HG03159 (cell line): ENCODE results near the gene KPTN.

Experiments used
- ATAC-seq: cut with Tn5 transposase; IDR thresholded peaks from one replicate; pipeline ENCODE4 v1.9.1; 2021; ENCODE audit warnings: mild to moderate bottlenecking, moderate library complexity; ENCODE audit not compliant: unreplicated experiment

Gene KPTN

DNA sequence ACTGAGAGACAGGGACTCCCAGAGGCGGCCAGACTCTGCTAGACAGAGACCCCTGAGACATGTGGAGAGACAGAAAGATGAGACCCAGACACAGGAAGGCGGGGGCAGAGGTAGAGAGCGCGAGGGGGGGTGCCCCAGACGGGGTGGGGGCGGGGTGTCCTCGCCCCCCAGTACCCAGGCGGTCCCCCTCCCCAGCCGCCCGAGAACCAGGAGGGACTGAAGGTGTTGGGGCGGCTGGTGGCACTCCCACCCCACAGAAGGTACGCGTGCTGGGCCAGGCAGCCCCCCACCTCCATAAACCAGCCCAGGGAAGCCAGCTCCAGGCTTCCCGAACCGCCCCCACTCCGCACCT is 12.7 kb downstream of the KPTN start:
- ATAC-seq: no peak

DNA sequence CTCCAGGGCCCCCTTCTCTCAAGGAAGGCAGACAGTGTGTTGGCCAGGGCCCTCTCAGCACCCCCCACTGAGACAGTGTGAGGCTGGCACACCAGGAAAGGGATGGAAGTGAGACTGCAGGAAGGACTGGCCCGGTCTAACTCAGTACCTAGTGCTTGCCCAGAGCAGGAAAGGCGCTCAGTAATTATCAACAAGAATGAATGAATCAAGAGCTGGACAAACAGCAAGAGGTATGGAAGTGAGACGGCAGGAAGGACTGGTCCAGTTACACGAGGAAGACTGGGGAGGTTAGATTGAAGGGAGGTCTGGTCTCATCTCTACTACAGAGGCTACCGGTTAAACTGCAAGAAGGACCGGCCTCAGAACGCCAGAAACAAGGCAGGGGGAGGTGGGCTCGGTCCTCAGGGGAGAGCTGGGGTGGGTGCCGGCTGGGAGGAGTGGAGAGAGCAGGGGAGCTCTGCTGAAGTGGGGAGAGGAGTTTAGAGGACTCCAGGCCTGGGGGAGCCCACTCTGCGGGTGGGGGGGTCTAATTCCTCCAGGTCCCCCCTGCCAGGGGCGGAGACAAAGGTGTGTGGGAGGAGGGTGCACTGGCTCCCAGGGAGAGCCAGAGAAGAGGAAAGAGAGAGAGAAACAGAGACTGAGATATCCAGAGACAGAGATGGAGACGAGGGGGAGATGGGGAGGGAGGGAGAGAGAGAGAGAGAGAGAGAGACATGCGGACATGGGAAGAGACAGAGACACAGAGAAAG is 13.4 kb downstream of the KPTN start:
- no peak for ATAC-seq

DNA sequence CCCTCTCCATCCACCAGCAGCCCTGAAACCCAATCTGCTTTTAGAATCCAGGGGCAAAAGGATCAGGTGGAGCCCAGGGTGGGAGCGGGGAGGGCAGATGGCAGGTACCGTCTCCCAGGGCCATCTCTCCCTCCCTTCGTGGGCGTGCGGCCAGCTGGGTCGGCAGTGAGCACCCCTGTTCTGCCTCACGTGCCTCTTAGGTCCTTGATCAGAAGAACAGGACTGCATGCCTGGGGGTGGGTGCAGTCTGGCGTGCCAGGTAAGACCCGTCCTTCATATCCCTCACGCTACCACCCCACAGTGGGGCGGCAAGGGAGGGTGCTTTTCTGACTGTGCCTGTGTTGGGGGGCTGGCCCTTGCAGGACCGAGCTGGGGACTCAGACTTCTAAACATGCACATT is 14.3 kb downstream of the KPTN start:
- ATAC-seq: no peak

DNA sequence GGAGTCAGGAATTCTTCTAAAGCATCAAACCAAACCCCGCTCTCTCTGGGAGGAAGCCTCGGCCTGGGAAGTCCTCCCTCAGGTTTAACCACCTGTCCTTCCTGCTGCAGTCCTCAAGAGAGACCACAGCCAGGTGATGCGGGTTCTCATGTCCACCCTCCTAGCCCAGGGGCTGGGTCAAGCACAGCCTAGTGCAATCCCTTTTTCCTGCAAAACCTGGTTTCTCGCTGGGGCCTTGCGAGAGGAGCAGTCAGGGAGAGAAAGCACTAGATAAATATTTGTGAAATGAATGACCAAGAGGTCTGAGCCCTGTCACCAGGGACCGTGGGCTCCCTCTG is 14.7 kb downstream of the KPTN start:
- ATAC-seq: no peak

DNA sequence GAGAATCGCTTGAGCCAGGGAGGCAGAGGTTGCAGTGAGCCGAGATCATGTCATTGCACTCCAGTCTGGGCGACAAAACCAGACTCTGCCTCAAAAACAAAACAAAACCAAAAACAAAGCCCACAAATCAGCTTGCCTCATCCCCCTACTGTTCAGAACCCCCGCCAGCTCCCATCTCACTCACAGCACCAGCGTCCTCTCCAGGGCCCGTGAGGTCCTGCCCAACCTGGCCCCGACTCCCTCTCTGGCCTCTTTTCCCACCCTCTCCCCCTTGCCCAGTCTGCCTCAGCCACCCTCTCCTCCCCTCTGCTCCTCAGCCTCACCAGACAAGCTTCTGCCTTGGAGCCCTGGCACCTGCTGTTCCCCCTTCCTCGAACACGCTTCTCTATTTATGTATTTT is 16.1 kb downstream of the KPTN start:
- ATAC-seq: no peak

DNA sequence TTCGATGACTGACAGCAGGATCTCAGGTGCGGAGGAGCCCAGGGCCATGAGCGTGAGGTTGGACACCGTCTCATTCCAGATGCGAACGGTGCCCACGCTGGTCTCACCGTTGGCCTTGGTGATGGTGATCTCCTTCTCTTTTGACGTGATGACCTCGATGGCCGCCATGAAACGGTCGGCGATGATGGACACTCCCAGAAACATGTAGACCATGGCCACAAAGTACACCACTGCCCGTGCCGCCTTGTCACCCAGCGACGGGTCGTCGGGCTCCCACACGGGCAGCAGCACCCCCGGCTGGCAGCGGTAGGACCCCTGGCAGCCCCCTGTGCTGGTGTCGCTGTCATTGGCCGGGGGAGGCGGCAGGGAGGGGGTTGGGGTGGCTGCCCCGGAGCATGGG is 18.1 kb downstream of the KPTN start:
- no peak for ATAC-seq

DNA sequence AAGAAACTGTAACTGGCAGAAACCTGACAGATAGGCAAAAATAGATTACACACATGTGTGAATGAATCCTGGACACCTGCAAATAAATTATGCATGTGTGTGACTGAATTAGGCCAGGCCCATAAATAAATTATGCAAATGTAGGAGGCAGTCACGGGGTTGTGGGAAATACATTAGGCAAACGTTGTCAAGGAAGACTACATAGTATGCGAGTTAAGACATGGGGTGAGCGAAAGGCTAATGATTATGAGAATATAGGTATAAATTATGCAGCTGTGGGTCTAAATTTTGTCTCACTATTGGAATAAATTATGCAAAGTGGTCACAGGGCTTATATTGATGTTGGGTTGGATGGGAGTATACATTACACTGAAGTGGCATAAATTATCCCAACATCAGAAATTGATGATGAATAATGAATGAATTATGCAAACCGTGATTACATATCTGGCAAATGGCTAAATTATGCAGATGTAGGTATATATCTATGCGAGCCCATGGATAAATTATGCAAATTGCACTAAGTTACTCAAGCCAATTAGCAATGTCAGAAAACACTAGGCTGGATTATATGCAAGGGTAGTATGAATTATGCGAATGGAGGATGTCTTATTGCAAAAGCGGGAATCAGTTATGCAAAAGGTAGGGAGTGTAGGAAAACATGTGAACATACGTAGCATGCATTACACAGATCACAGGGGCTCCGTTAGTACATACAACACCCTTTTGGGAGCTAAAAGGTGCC is 19.2 kb downstream of the KPTN start:
- ATAC-seq: no peak

DNA sequence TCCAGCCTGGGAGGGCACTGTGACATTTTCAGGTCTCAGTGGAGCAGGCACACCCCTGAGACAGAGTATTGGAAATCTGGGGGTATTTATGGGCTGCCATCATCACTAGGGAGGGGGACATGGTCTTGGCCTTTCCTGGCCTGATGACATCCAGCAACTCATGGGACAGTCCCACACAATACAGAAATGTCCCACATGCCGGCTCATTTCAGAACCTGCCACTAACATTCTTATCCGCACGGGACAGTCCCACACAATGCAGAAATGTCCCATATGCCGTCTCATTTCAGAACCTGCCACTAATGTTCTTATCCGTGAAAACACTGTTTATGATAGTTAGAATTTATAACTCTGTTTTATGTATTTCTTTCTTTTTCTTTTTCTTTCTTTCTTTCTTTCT is 22.1 kb downstream of the KPTN start:
- no peak for ATAC-seq

DNA sequence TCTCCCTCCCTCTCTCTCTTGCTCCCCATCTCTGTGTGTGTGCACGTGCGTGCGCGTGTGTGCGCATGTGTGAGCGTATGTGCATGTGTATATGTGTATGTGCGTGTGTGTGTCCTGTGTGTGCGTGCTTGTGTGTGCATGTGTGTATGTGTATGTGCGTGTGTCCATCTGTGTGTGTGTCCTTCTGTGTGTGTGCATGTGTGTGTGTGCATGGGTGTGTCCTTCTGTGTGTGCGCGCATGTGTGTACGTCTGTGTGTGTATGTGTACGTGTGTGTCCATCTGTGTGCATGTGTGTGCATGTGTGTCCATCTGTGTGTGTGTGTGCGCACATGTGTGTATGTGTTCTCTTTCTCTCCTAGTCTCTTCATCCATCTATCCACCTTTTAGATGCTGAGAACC is 24.5 kb downstream of the KPTN start:
- no peak for ATAC-seq

DNA sequence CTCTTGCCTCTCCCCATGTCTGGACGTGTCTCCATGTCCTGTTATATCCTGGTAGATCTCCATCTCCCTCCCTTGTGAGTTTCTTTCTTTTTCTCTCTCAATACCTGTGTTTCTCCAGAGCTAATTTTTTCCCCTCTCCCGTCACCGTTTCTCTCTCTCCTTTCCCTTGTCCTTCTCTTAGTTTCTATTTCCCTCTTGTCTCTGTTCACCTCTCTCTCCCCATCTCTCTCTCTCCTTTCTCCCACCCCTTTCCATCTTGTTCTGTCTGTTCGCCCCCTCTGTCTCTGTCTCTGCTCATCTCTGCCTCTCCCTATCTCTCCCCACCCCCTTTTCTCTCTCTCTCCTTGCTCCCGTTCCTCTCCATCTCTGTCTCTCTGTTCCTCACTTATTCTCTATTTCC is 25.3 kb downstream of the KPTN start:
- no peak for ATAC-seq

DNA sequence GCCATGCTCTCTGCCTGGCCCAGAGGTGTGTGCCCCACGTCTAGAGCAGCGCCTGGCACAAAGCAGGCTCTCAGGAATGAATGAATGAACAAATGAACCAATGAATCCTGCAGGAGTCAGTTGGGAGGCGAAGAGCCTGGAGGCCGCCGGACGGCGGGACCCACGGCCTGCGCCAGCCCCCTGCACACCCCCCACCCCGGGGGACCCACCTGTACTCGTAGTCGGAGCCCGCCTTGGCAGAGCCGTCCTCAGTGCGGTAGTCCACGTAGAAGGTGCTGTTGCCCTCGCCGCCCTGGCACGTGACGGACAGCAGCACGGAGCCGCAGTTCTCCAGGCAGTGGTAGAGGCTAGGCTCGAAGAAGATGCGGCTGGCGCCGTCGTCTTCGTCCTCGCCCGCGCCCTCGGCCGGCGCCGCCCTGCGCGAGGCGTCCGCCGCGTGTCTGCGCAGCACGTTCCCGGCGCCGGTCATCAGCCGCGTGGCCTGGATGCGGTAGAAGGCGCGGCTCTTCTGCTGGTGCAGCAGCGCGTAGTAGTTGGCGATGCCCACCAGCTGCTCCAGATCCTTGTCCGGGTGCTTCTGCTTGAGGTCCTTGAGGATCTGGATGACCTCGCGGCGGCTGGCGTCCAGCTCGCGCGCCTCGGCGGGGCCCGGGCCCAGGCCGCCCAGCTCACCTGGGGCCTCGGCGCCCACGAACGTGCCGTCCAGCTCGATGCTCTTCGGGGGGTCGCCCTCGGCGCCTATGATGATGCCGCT is 27.1 kb downstream of the KPTN start:
- no peak for ATAC-seq

DNA sequence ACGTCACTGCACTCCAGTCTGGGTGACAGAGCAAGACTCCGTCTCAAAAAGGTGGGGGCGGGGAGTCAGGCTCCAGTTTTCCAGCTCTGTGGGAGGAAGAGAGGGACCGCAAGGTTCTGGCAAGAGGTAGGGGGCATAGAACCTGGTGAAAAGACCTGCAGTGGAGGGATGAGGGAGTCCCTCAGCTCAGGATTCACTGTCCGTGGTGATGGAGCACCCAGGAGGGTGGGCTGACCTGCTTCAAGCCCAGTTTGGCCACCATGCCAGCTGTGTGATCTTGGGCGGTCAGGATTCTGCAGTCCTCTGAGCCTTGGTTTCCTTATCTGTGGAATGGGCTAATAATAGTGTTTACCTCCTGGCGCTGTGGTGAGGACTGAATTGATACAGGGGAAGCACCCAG is 33.5 kb downstream of the KPTN start:
- no peak for ATAC-seq

DNA sequence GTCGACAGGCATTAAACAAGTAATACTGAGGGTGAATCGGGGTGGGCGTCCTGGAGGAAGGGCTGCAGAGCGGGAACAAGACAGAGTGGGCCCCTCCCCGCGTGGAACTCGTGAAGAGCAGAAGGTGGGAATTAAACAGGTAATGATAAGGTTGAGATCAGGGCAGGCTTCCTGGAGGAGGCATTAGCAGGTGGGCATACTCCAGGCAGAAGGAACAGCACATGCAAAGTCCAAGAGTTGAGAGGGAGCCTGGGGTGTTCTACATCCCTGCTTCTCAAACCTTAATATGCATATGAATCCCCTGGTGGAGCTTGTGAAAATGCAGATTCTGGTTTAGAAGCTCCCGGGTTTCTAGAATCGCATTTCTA is 35.7 kb downstream of the KPTN start:
- ATAC-seq: no peak

DNA sequence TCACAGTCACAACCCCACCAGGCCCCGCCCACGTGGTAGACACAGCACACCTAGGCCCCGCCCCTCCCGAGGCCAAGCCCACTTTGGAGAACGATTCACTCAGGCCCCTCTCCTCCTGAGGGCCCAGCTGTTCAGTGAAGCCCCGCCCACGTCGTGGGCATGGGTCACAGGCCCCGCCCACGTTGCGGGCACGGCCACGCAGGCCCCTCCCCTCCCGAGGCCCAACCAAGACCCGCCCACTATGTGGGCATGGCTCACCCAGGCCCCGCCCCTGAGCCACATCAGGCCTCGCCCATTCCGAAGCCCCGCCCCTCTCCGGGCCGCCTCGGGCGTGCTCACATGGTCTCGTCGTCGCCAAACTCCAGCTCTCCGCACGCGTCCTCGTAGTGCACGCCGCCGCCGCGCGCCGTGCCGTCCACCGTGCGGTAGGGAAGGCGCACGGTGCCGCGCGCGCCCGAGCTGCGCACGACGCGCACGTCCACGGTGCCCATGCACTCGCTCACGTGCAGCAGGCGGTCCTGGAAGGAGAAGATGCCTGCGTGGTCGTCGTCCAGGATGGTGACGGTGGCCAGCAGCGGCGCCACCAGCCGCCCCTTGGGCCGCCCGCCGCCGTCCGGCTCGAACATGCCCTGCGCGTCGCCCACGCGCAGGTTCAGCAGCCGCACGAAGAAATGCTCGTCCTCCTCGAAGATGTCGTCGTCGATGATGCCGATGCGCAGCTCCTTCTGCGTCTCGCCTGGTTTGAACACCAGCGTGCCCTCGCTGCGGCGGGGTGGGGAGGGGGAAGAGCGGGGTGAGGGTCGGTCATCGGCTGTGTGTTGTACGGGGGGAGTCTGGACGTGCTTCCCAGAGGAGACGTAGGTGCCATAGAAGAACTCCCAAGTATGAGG is 36.3 kb downstream of the KPTN start:
- ATAC-seq: no peak

DNA sequence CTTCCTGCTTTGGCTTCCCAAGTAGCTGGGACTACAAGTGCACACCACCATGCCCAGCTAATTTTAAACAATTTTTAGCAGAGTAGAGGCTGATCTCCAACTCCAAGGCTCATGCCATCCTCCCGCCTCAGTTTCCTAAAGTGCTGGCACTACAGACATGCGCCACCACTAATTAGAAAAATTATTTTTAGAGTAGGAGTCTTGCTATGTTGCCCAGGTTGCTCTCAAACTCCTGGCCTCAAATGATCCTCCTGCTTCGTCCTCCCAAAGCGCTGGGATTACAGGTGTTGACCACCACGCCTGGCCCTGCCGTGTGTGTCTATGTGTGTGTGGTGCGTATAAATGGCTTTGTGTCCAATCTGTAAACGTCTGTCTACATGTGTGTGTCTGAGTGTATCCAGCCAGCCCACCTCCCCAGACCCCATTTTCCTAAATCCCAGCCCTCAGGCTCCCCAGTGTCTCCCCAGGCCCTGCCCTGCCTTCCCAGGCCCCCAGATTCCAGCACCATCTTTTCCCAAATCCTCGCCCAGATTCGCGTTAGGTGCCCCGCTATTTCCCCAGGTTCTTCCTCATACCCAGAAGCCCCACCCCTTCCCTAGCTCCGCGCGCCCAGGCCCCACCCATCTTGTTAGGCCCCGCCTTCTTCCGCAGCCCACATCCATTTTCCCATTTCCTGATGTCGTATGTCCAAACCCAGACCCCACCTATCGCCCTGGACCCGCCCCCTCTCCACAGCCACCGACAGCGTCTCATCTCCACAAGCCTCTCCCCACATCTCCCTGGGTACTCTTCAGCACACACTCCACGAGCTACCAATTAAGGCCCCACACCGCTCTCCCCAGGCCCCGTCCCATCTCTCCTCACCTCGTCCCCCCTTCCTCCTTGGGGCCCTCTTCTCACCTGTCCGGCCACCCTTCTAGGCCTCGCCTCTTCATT is 37.2 kb downstream of the KPTN start:
- no peak for ATAC-seq

DNA sequence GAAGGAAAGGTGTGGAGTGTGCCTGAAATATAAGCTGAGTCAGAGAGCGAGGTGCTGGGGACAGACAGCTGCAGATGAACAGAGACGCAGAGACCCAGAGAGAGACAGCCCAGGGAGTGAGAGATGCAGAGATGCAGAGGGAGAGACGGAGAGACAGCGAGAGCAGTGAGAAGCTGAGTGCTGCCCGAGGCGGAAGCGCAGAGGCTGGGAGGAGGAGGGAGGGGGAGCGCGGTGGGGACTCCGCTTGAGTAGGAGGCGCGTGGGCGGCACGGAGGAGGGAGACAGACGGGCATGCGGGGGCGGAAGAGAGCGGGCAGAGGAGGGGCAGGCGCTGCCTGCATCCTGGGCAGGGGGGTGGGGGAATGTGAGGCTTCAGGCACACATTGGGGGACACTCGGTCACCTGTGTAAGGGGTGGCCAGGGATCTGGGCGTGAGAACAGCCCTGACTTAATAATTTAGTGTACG is 38.0 kb downstream of the KPTN start:
- ATAC-seq: no peak

DNA sequence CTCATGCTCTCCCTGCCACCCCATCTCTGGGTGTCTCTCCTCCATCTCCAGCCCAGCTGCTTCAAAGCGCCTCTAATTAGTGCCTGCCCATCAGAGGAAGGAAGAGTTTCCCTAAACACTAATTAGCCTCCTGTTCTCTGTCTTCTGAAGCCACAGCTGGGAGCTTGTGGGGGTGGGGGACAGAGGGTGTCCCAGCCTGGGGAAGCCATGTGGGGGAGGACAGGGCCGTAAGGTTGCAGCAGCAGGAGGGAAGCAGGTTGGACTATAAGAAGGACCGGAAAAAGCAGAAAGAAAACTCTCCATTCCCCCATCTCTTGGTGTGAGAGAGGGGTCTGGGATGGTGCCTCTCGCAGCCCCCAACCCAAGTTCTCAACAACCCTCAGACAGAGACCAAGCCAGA is 38.5 kb downstream of the KPTN start:
- no peak for ATAC-seq

DNA sequence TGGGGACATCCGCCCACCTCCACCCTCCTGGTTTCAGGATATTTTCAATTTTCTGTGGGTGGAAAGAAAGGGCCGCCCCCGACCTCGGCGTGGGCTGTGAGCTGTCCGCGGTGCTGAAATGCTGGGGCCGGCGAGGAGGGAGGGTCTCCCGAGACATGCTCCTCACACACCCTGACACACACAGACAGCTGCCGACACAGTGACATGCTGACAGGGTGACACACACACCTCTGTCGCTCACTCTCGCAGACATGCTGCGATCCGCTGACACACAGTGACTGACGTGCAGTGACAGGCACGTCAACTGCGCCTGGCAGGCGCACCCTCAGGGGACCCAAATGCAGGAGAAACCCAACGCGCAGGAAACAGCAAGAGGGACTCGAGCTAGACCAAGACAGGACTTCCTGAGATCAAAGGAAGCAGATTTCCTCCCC is 39.6 kb downstream of the KPTN start:
- ATAC-seq: no peak

DNA sequence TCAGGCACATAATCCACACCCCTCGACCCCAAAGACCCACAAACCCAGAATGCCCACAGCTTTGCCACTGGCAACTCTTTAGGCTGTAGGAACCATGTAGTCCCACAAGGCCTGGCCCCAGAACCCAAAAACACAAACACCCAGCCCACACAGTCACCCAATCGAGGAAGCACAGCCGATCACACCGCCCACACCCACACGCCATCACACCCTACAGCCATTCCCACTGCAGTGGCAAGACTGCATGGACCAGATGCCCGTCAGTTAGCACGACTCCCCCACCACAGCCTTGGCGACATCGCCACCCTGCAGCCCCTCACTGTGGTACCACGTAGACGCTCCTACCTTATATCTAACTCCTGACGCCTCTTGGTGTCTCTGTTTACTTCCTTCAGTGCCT is 40.7 kb downstream of the KPTN start:
- ATAC-seq: no peak

DNA sequence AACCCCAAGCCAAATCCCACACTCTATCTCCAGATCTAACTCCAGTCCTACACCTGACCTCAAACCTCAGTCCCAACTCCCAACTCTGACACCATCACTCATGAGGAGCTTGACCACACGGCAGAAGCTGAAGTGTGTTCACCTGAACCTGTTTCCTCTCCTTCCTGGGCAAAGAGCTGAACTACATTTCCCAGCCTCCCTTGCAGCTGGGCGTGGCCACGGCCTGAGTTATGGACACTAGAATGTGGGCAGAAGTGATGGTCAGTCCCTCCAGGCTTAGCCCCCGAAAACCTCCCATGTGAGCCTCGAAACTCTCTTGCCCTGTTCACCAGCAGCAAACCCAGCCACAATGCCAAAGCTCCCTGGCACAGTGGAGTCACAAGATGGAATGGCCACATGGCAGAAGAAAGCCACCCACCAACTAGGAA is 45.2 kb downstream of the KPTN start:
- ATAC-seq: no peak
